Ecto neural progenitor cell (in vitro differentiated cells): ENCODE results near the gene CKS1B.

Experiments used
- DNase-seq: peaks from one replicate; pipeline ENCODE4 v3.0.0-alpha.2; 2018; ENCODE audit warnings: low spot score

CKS1B gene

DNA sequence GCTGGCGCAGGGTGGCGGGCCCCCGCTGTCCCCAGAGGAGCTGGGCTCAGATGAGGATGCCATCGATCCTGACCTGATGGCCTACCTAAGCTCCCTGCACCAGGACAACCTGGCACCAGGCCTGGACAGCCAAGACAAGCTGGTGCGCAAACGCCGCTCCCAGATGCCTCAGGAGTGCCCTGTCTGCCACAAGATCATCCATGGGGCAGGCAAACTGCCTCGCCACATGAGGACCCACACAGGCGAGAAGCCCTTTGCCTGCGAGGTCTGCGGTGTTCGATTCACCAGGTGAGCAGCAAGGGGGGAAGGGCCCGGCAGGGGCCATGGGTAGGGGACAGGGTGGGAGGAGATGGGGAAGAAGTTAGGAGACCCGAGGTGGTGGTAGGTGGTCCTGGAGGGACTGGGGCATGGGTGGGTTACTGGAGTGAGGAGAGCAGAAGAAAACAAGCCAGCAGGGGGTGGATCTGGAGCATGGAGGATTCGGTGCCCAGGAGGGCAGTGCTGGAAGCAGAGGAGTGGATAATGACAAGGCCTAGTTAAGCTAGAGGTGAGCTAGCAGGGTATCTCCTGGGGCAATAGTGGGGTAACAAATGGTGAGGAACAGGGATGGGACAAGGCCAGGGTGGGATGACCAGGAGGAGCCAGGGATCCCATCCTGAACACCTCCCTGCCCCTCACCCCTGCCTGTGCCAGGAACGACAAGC, 41.2 kb downstream of the CKS1B start:
- no peak for DNase-seq

DNA sequence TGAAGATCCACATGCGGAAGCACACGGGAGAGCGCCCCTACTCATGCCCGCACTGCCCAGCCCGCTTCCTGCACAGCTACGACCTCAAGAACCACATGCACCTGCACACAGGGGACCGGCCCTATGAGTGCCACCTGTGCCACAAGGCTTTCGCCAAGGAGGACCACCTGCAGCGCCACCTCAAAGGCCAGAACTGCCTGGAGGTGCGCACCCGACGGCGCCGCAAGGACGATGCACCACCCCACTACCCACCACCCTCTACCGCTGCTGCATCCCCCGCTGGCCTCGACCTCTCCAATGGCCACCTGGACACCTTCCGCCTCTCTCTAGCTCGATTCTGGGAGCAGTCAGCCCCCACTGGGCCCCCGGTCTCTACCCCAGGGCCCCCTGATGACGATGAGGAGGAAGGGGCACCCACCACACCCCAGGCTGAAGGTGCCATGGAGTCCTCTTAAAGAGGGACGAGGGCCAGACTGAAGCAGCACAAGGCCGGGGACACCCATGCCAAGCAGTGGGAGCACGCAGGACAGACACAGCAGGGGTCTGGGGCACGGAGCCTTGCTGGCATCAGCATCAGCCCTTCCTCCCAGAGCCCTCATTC, 41.9 kb downstream of the CKS1B start:
- DNase-seq = no peak

DNA sequence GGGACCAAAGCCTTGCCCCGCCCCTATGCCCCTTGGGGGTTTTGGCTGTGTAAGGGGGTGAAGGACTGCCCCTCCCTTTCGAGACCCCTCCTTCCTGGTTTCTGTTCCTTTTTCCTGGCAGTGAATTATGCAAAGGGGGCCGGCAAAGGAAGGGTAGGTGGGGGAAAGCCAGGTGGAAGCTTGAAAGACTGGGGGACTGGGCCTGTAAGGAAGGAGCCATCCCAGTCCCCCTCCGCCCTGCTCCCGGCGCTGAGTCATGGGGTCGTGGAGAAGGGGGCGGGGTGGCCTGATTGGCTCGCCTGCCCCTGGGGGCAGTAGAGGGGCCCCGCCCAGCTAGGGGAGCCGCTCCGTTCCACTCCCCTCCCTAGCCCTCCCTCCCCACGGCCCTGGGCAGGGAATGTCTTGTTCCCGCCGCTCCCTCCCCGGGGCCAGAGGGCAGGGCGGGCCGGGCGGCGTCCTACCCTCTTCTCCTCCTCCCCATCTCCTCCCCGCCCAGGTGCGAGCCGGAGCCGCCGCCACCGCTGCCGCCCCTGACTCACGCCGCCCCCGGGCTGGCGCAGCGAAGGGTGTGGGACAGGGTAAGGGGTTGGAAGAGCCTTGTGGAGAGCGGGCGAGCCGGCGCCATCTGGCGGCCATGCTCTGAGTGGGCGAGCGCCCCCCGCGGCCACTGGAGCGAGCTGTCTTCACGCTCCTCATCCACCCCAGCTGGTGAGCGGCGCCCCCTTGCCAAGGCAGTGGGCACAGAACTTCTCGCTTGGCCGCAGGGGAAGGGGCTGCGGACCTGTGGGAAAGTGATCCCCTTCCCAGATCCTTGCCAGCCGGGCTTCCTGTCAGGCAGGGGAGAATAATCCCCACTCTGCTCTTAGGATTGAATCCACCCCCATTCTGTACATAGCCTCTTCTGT, 42.8 kb downstream of the CKS1B start:
- peak; percentile 97 for DNase-seq

DNA sequence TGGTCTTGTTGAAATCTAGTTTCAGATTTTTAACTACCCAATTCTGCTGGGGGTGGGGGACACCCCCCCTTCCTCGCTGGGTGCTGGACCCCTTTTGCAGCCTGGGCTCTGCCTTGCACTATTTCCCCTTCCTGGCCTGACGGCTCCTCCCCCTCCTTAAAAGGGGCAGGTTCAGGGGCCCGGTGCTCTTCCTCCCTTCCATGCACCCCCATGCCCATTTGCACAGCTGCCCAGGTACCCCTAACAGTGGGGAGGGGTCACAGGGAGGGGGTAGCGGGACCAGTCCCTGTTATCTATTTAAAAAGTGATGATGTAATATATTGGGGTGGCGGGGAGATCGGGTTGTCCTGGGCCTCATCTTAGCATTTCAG, 43.5 kb downstream of the CKS1B start:
- DNase-seq = no peak

DNA sequence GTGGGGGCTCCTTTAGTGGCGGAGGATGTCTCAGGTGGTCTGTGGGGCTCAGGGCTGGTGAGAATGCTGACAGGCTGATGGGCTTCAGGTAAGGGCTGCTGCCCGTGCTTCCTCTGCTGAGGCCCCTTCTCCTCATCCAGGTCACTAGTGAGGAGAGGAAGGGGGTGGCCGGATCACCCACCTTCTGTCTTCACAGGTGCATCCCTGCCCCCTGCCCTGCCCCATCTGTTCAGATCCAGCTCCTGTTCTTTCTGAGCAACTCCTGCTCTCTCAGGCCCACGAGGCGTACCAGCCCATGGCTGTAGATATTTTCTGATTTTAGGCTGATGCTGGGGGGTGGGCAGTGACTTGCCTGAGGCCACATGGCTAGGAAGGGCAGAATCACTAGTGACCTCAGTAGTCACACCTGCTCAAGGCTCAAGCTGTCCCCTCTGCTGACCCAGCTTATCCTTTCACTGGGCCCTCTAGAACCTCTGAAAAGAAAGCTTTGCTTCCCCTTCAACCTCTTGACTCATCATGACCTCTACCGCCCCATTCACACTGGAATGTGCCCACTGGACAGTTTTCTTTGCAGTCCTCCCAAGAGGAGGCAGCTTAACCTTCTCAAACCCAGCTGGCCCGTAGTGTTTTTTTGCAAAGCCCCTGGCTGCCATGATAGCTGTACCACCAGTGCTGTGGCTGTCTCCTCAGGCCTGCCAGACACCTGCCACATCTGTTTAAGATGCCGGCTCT, 44.3 kb downstream of the CKS1B start:
- DNase-seq = no peak

DNA sequence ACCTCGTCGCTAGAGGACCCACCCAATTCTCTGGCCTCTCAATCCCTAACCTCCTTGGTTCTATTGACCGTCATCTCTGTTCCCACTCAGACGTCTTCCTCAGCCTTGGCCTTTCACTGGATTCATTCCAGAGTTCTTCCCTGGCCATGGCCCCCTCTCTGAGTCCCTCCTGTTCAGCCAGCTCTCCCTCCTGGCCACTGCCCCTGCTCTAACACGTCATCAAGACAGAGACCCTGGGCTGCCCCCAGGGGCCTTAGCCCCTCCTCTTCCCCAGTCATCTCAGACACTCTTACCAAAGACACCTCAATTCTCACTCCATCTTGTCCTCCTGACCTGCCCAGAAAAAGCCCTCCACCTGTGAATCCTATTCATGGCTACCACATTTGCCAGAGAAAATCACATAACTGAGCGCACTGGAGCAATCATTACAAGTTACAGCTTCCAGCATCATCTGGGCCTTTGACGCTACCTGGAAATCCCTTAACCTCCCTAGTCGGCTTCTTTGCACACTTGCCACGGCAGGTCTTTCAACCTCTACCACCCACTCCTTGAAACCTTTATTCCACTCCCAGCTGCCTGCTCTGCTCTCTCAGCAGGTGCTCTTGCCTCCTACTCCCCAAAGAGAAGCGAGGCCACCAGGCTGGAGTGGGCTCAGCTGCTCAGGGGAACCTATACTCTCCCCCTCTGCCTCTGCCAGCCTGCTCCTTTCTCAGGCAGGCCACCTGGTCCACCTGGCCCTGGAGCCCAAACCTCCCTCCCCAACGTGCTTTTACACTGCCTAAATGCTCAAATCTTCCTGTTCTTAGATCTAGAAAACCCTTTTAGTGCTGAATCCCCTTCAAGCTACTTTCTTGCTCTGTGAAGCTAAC, 45.1 kb downstream of the CKS1B start:
- DNase-seq = no peak

DNA sequence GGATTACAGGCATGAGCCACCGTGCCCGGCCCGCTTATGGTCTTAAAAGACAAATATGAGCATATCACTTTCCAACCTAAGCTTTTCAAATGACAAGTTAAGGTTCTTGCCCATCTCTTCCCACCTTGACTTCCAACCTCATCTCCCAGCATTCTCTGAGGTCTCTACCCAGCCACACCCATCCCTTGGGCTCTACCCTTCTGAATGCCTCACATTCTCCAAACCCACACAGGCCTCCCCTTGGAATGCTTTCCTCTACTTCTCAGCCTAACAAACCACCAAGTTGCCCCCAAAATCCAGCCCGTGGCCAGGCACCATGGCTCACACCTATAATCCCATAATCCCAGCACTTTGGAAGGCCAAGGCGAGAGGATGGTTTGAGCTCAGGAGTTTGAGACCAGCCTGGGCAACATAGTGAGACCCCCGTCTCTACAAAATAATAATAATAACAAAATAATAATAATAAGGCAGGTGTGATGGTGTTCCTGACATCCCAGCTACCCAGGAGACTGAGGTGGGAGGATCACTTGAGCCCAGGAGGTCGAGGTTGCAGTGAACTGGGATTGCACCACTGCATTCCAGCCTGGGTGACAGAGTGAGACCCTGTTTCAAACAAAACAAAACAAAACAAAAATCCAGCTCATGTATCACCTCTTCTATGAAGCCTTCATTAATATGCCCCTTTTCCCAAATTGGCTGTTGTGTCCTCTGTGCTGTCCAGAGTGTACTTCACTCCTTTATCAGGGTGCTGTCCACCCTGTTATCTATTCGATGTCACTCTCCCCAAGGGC, 47.9 kb downstream of the CKS1B start:
- DNase-seq = no peak

DNA sequence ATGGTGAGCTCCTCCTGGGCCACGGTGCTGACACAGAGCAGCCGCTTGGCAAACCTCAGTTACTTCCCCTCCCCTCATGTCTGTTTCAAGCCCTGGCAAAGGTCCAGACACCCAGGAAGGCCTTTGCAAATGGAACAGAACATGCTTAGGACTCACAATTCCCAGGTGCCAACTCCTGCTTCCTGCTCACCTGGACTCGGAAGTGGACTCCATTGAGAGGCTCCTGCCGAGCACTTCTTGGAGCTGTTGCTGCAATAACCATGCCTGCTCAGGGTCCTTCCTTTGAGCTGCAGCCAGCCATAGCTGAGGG, 48.4 kb downstream of the CKS1B start:
- no peak for DNase-seq

DNA sequence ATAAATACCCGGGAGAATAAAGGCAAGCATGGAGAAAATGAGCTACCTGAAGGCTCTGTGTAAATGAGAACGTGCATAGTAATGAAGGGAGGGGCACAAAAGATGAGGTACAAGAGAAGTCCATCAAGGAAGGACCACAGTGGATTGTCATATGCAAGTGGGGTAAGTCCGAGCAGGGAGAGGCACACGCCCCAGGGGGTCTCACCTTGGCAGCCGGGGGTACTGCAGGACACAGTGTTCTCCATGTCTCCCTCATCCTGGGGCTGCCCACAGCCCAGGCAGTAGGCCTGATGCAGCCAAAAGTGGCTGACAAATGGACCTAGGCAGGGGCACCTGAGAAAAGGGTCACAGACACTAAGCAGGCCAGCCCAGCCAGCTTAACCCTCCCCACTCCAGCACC, 49.1 kb downstream of the CKS1B start:
- no peak for DNase-seq

DNA sequence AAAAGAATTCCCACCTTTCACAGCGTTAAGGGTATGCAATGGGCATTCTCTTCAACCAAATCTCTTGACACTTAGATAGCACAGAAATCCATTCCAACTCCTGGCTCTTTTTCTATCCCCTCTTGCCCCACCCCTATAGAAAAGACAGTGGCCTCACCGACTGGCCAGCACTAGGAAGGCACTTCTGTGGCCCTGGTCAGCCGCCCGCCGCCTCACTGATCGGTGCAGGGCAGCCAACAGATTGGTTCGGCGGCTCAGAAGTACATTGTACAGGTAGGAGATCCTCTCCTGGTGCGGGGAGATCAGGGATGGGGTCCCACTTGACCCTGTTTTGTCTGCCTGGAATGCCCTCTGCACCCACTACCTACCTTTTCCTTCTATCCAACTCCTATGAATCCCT, 49.8 kb downstream of the CKS1B start:
- no peak for DNase-seq

DNA sequence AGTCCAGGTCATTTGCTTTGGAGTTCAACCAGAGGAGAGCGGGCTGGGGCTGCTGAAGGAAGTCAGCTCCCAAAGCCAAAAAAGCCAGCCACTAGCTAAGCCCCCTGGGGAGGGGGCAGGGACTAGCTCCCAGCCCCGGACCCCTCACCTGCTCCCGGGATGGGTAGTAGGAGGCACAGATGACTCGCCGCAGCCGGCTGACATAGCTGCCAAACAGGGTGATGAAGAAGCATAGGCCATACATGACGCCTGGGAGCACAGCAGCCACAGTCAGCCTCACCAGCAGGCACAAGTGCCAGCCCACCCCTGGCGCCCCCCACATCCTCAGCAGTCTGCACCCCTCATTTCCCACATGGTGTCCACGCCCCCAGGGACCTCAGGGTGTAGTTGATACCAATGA, 51.7 kb downstream of the CKS1B start:
- DNase-seq = no peak

DNA sequence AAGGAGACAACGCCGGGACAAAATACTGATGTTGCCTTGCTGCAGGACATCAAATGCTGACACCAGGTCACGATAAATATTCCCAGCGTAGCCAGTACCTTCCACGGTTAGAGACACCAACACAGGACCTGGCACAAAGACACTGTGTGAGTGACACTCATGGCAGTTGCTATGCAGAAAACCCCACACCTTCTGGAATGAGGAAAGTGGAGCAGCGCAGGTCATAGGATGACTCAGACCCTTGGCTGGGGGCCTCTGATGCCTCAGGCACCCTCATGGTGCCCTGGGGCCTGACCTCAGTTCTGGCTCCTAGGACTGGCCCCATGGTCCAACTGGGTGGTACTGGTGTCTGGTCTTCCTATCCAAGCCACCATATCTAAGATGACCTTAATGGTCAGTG, 52.1 kb downstream of the CKS1B start:
- no peak for DNase-seq
